MM.1S (cell line): Measurements from ENCODE around the gene UNC5C.

Experiments
- EZH2 ChIP-seq: fragments of 300-600 bp; sonication (generic); optimal IDR thresholded peaks from 2 replicates; pipeline ENCODE3; 2017; ENCODE audit warnings: low read depth, mild to moderate bottlenecking, antibody characterized with exemption, low read length, mixed read lengths
- EZH2phosphoT487 ChIP-seq: fragments of 300-600 bp; sonication (generic); IDR thresholded peaks from 2 replicates; pipeline ENCODE4 v1.6.1; 2018; ENCODE audit warnings: antibody characterized with exemption, low read length
- TF ChIP-seq, protein P1 (sequence below): fragments of 300-600 bp; sonication (generic); IDR thresholded peaks from 2 replicates; pipeline ENCODE4 v1.5.1; 2016; ENCODE audit warnings: antibody characterized with exemption, low read length, mixed read lengths

DNA sequence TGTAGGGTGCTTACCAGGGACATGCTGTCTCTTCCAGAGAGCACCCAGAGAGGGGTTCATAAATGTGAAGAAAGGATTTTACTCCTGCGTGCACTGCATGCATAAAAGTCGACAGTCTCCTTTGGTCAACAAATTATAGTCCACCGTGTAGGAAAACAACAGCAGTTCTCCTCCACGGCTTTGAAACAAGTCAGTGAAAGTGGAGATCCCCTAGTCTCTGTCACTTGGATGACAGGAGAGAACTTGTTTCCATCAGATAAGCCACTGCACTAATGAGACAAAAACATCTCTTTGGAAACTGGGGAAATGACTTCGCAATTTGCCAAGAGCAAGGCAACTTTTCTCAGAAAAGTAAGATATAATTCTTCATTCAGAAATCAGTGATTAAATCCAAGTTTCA lies 9.7 kb downstream of the UNC5C start:
- TF ChIP-seq, protein P1, sequence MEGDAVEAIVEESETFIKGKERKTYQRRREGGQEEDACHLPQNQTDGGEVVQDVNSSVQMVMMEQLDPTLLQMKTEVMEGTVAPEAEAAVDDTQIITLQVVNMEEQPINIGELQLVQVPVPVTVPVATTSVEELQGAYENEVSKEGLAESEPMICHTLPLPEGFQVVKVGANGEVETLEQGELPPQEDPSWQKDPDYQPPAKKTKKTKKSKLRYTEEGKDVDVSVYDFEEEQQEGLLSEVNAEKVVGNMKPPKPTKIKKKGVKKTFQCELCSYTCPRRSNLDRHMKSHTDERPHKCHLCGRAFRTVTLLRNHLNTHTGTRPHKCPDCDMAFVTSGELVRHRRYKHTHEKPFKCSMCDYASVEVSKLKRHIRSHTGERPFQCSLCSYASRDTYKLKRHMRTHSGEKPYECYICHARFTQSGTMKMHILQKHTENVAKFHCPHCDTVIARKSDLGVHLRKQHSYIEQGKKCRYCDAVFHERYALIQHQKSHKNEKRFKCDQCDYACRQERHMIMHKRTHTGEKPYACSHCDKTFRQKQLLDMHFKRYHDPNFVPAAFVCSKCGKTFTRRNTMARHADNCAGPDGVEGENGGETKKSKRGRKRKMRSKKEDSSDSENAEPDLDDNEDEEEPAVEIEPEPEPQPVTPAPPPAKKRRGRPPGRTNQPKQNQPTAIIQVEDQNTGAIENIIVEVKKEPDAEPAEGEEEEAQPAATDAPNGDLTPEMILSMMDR = no peak
- no peak for TF ChIP-seq EZH2phosphoT487
- no peak for TF ChIP-seq EZH2
